H1 (cell line): ENCODE results near the gene PSMA5.

Experiments used
- CBX8 ChIP-seq: fragments of 300-800, 300-1000 bp; sonication (generic); IDR thresholded peaks from 2 replicates; pipeline ENCODE4 v1.7.1; 2016; ENCODE audit warnings: low read depth, low read length, borderline replicate concordance
- CTCF ChIP-seq, 3 experiments: IDR thresholded peaks; 1 replicate in 2 of 3; 2 replicates in 1 of 3; pipeline versions ENCODE4 v1.5.1 to v1.6.1; 2011; ENCODE audit warnings: low read length in 3 of 3, mild to moderate bottlenecking in 3 of 3, inconsistent platforms in 2 of 3, low read depth in 1 of 3, moderate library complexity in 1 of 3; ENCODE audit not compliant: insufficient read depth in 1 of 3; ENCODE audit errors: control extremely low read depth in 1 of 3
- RAD21 ChIP-seq, 2 experiments: IDR thresholded peaks in 1 of 2; conservative IDR thresholded peaks in 1 of 2; 2 replicates each; pipeline ENCODE4 v1.6.1; 2011; ENCODE audit warnings: low read depth in 2 of 2, low read length in 2 of 2, improper control_type of control experiment in 1 of 2, inconsistent platforms in 1 of 2, mild to moderate bottlenecking in 1 of 2, moderate library complexity in 1 of 2
- RFX5 ChIP-seq: IDR thresholded peaks from 2 replicates; pipeline ENCODE4 v1.6.1; 2011; ENCODE audit warnings: low read depth, low read length, improper control_type of control experiment, borderline replicate concordance
- TAF1 ChIP-seq: IDR thresholded peaks from 2 replicates; pipeline ENCODE4 v1.6.1; 2011; ENCODE audit warnings: mild to moderate bottlenecking, low read depth, low read length

DNA sequence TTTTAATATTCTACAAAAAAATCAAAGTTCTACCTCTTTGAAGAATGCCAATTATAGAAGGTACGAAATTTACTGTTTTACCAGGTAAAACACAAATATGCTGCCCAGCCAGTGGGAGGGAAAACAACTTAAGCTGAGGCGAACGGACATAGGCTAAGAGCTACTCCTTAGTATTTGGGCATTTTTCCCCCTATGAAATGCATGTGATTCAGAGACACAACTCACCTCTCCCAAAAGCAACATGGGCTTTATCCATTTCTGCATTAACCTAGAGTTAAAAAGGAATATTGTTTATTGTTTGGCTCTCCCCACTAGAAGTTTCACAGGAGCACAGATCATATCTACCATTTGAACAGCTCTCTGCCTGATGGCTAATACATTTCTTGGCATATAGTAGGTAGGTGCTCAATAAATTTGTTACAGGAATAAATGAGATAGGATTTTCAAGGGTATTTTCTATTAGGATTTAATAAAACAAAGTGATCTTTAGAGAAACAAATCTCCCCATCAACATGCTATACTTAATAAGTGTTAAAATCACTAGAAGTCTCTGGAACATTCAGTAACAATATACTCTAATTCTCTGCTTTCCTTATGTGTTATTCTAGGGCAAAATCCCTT, 26.1 kb downstream of the PSMA5 start:
- TF ChIP-seq CBX8: no peak
- no peak for TF ChIP-seq CTCF (IDR thresholded peaks at IDR 0.05; ENCODE audit: control extremely low read depth in 1 of 3, insufficient read depth in 1 of 3, low read depth in 1 of 3, low read length in 3 of 3)
- TF ChIP-seq TAF1: no peak
- no peak for TF ChIP-seq RFX5
- no peak for TF ChIP-seq RAD21 (IDR thresholded peaks at IDR 0.05 in 1 of 2, conservative IDR thresholded peaks at IDR 0.05 in 1 of 2; ENCODE audit: low read depth in 2 of 2, low read length in 2 of 2)
